PFSK-1 (cell line): ENCODE results near the gene NEBL.

ENCODE experiments used
- FOXP2 ChIP-seq: optimal IDR thresholded peaks from 2 replicates; pipeline ENCODE3; 2011; ENCODE audit warnings: borderline replicate concordance, control low read depth, inconsistent platforms; ENCODE audit not compliant: insufficient read depth; ENCODE audit errors: extremely low read length, extremely low read depth
- POLR2AphosphoS5 ChIP-seq: IDR thresholded peaks from 2 replicates; pipeline ENCODE4 v1.6.1; 2012; ENCODE audit warnings: low read depth, mild to moderate bottlenecking, control low read depth, low read length, moderate library complexity
- SIN3A ChIP-seq: IDR thresholded peaks from 2 replicates; pipeline ENCODE4 v1.6.1; 2012; ENCODE audit warnings: mild to moderate bottlenecking, low read length, moderate library complexity, borderline replicate concordance; ENCODE audit not compliant: insufficient read depth
- TAF1 ChIP-seq: IDR thresholded peaks from 2 replicates; pipeline ENCODE4 v1.6.1; 2012; ENCODE audit warnings: low read length, control low read depth, borderline replicate concordance; ENCODE audit not compliant: insufficient read depth
- TF ChIP-seq, protein P1 (sequence below), 2 experiments: IDR thresholded peaks; 2 replicates each; pipeline versions ENCODE4 v1.6.1 to v1.8.0; 2011 to 2012; ENCODE audit warnings: low read depth in 2 of 2, low read length in 2 of 2, control low read depth in 1 of 2, inconsistent platforms in 1 of 2, mild to moderate bottlenecking in 1 of 2, moderate library complexity in 1 of 2; ENCODE audit not compliant: insufficient read depth in 1 of 2

Gene NEBL

DNA sequence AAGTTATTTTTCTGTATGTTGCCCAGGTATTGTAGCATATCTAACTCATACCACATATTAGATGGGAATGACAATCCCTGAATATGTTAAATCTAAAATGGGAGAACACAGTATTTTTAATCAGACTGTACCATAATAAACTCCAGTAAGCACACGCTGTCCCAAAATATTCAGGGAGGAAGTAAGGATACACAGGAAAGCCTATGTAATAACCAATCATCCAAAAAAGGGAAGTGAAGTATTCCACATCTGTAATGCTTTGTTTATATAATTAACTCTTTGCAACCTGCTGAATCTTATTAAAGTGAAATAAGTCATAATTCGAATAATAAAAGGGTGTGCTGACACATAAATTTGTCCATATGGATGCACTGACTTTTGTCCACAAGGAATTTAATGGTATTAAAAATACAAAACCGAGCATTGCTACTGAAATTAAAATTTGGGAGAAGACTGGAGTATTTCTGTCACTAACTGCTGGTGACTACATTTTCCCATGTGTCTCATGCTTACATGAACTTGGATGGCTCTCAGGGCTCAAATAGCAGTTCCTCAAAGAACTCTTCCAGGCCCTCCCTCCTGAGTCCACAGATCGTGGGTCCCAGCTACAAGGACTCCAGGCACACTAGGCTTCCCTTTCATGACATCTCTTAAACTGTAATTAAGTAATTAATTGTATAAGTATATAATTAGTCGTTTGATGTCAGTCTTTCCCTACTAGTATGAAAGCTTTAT lies 120.6 kb downstream of the NEBL start:
- TF ChIP-seq POLR2AphosphoS5 (no peak), FOXP2 (no peak), TAF1 (no peak), SIN3A (no peak)
- TF ChIP-seq, protein P1, sequence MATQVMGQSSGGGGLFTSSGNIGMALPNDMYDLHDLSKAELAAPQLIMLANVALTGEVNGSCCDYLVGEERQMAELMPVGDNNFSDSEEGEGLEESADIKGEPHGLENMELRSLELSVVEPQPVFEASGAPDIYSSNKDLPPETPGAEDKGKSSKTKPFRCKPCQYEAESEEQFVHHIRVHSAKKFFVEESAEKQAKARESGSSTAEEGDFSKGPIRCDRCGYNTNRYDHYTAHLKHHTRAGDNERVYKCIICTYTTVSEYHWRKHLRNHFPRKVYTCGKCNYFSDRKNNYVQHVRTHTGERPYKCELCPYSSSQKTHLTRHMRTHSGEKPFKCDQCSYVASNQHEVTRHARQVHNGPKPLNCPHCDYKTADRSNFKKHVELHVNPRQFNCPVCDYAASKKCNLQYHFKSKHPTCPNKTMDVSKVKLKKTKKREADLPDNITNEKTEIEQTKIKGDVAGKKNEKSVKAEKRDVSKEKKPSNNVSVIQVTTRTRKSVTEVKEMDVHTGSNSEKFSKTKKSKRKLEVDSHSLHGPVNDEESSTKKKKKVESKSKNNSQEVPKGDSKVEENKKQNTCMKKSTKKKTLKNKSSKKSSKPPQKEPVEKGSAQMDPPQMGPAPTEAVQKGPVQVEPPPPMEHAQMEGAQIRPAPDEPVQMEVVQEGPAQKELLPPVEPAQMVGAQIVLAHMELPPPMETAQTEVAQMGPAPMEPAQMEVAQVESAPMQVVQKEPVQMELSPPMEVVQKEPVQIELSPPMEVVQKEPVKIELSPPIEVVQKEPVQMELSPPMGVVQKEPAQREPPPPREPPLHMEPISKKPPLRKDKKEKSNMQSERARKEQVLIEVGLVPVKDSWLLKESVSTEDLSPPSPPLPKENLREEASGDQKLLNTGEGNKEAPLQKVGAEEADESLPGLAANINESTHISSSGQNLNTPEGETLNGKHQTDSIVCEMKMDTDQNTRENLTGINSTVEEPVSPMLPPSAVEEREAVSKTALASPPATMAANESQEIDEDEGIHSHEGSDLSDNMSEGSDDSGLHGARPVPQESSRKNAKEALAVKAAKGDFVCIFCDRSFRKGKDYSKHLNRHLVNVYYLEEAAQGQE (IDR thresholded peaks at IDR 0.05; ENCODE audit: insufficient read depth in 1 of 2, low read depth in 2 of 2, low read length in 2 of 2) = no peak

GRCh38 chr10:20771051-20771450 lies 126.1 kb downstream of the NEBL start:
- TF ChIP-seq POLR2AphosphoS5 = no peak
- TF ChIP-seq, protein P1 (IDR thresholded peaks at IDR 0.05; ENCODE audit: insufficient read depth in 1 of 2, low read depth in 2 of 2, low read length in 2 of 2) = no peak
- no peak for TF ChIP-seq FOXP2
- no peak for TF ChIP-seq TAF1

- no peak for TF ChIP-seq POLR2AphosphoS5
- TF ChIP-seq SIN3A = no peak
- TF ChIP-seq, protein P1 (IDR thresholded peaks at IDR 0.05; ENCODE audit: insufficient read depth in 1 of 2, low read depth in 2 of 2, low read length in 2 of 2) = no peak
- TF ChIP-seq TAF1 = no peak
- no peak for TF ChIP-seq FOXP2
These were observed 127.6 kb downstream of the NEBL start for GRCh38 chr10:20769481-20769880.

DNA sequence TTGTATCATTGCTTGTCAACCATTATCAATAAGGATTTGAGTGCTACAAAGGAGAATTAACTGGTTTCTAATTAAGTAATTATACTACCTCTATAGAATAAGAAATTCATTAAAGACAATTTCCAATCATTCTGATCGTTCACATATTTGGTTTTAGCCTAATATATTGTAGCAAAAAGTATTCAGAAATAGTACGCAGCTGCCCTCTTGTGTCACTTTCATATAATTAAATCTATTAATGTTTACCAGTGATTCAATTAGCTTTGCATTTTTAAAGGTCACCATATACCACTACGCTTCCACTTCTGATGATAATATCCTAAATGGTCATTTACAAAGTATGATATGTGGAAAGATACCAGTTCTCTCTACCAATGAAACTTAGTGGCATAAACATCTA lies 128.3 kb downstream of the NEBL start:
- TF ChIP-seq, protein P1 (IDR thresholded peaks at IDR 0.05; ENCODE audit: insufficient read depth in 1 of 2, low read depth in 2 of 2, low read length in 2 of 2) = no peak

DNA sequence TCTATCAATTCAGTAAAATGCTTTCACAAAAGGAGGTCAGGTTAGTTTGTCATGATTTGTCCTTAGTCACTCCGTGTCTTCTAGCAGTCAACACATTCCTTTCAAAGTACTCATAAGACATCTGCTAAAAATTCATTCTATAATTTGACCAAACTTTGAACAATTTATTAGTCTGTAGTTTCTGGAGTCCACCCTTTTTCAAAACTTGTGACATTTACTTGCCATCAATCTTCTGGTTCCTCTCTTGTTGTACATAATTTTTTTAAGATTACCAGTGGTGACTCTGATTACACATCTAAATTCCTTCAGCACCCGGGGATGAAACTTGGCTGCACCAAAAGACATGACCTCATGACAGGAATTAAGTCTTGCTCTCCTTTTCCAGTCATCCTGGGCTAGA lies 130.1 kb downstream of the NEBL start:
- TF ChIP-seq FOXP2 (no peak), POLR2AphosphoS5 (no peak), TAF1 (no peak), SIN3A (no peak)
- TF ChIP-seq, protein P1 (IDR thresholded peaks at IDR 0.05; ENCODE audit: insufficient read depth in 1 of 2, low read depth in 2 of 2, low read length in 2 of 2) = no peak
